ENCODE measurements around the gene KRT77.

- TF ChIP-seq, protein P1, sequence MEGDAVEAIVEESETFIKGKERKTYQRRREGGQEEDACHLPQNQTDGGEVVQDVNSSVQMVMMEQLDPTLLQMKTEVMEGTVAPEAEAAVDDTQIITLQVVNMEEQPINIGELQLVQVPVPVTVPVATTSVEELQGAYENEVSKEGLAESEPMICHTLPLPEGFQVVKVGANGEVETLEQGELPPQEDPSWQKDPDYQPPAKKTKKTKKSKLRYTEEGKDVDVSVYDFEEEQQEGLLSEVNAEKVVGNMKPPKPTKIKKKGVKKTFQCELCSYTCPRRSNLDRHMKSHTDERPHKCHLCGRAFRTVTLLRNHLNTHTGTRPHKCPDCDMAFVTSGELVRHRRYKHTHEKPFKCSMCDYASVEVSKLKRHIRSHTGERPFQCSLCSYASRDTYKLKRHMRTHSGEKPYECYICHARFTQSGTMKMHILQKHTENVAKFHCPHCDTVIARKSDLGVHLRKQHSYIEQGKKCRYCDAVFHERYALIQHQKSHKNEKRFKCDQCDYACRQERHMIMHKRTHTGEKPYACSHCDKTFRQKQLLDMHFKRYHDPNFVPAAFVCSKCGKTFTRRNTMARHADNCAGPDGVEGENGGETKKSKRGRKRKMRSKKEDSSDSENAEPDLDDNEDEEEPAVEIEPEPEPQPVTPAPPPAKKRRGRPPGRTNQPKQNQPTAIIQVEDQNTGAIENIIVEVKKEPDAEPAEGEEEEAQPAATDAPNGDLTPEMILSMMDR (IDR thresholded peaks at IDR 0.05; ENCODE audit: low read length) = no peak
- TF ChIP-seq EZH2 (optimal IDR thresholded peaks at IDR 0.05; ENCODE audit: low read depth, low read length) = no peak
Observed at GRCh38 chr12:52744493-52745156, 41.3 kb upstream of the KRT77 start.
